Liver (tissue), 9 donors: Measurements from ENCODE around the gene ZNF329. TPM values are rescaled to one million over a fixed set of nuclear protein-coding genes. Genes with fewer than 3 reads are reported as not detected.

Experiments
- DNase-seq: peaks from one replicate; pipeline ENCODE4 v3.0.0-alpha.2; 2017; ENCODE audit warnings: low spot score
- H3K27ac ChIP-seq, 2 donors: one replicate each; pipeline ENCODE4 v1.7.0; 2013; ENCODE audit warnings: inconsistent platforms in 2 of 2, low read length in 2 of 2, control low read depth in 1 of 2, low read depth in 1 of 2, mild to moderate bottlenecking in 1 of 2
- H3K27me3 ChIP-seq, 4 donors: one replicate each; pipeline versions ENCODE4 v1.6.1 to v1.7.0; 2013; ENCODE audit warnings: low read length in 3 of 4, inconsistent platforms in 1 of 4, mild to moderate bottlenecking in 1 of 4, moderate library complexity in 1 of 4; ENCODE audit not compliant: control insufficient read depth in 4 of 4, insufficient read depth in 4 of 4
- H3K36me3 ChIP-seq, 4 donors: one replicate each; pipeline versions ENCODE4 v1.6.1 to v1.7.0; 2013; ENCODE audit warnings: low read length in 3 of 4, mild to moderate bottlenecking in 3 of 4, low read depth in 1 of 4, moderate library complexity in 1 of 4; ENCODE audit not compliant: control insufficient read depth in 4 of 4, insufficient read depth in 3 of 4
- H3K4me1 ChIP-seq, 4 donors: one replicate each; pipeline versions ENCODE4 v1.6.1 to v1.7.0; 2013; ENCODE audit warnings: low read length in 3 of 4, mild to moderate bottlenecking in 3 of 4, moderate library complexity in 1 of 4; ENCODE audit not compliant: control insufficient read depth in 4 of 4, insufficient read depth in 4 of 4
- H3K4me3 ChIP-seq, 3 donors: one replicate each; pipeline versions ENCODE4 v1.6.1 to v1.7.0; 2013; ENCODE audit warnings: low read length in 3 of 3, control low read depth in 1 of 3, low read depth in 1 of 3, mild to moderate bottlenecking in 1 of 3
- H3K9ac ChIP-seq, 2 donors: one replicate each; pipeline ENCODE4 v1.7.0; 2013; ENCODE audit warnings: low read length in 2 of 2, mild to moderate bottlenecking in 2 of 2, moderate library complexity in 2 of 2, control low read depth in 1 of 2, low read depth in 1 of 2
- H3K9me3 ChIP-seq, 4 donors: one replicate each; pipeline versions ENCODE4 v1.6.1 to v1.7.0; 2013; ENCODE audit warnings: low read length in 3 of 4; ENCODE audit not compliant: control insufficient read depth in 4 of 4
- ATF3 ChIP-seq: IDR thresholded peaks from 2 replicates; pipeline ENCODE4 v1.6.1; 2016; ENCODE audit warnings: antibody characterized with exemption
- FOXA2 ChIP-seq: IDR thresholded peaks from 2 replicates; pipeline ENCODE4 v1.6.1; 2016; ENCODE audit warnings: antibody characterized with exemption
- HNF4A ChIP-seq, 2 donors: conservative IDR thresholded peaks; 2 replicates each; pipeline ENCODE4 v1.6.1; 2016; ENCODE audit warnings: antibody characterized with exemption in 2 of 2, mild to moderate bottlenecking in 2 of 2
- HNF4G ChIP-seq: IDR thresholded peaks from 2 replicates; pipeline ENCODE4 v1.6.1; 2016; ENCODE audit warnings: antibody characterized with exemption
- JUND ChIP-seq, 2 donors: IDR thresholded peaks; 2 replicates each; pipeline ENCODE4 v1.6.1; 2016; ENCODE audit warnings: antibody characterized with exemption in 2 of 2
- MAX ChIP-seq: IDR thresholded peaks from 2 replicates; pipeline ENCODE4 v1.6.1; 2016; ENCODE audit warnings: antibody characterized with exemption
- RAD21 ChIP-seq, 2 donors: IDR thresholded peaks; 2 replicates each; pipeline ENCODE4 v1.6.1; 2016; ENCODE audit warnings: antibody characterized with exemption in 2 of 2, mild to moderate bottlenecking in 2 of 2
- RXRA ChIP-seq, 2 donors: IDR thresholded peaks; 2 replicates each; pipeline ENCODE4 v1.6.1; 2017 to 2018; ENCODE audit warnings: antibody characterized with exemption in 2 of 2, mild to moderate bottlenecking in 1 of 2
- SP1 ChIP-seq: IDR thresholded peaks from 2 replicates; pipeline ENCODE4 v1.6.1; 2018; ENCODE audit warnings: antibody characterized with exemption, mild to moderate bottlenecking
- YY1 ChIP-seq: IDR thresholded peaks from 2 replicates; pipeline ENCODE4 v1.6.1; 2016; ENCODE audit warnings: antibody characterized with exemption, mild to moderate bottlenecking
- ZBTB33 ChIP-seq: IDR thresholded peaks from 2 replicates; pipeline ENCODE4 v1.6.1; 2016; ENCODE audit warnings: antibody characterized with exemption
- WGBS: extraction: QIAGEN DNeasy Blood & Tissue Kit; methylation state at CpG from one replicate; pipeline ENCODE4 v1.1.7; 2013; 5-methylcytosine and 5-hydroxymethylcytosine counted together
- polyA plus RNA-seq, 2 donors: library from polyadenylated mRNA; stranded (reverse) in 1 of 2; unstranded in 1 of 2; fragments of 200-250 nt in 1 of 2; fragments of >200 nt in 1 of 2; fragmentation: Nextera tagmentation in 1 of 2; extraction: Ambion mirVana in 1 of 2; gene quantifications; one replicate each; pipeline versions ENCODE4 v1.2.1 to v1.2.3, GENCODE V29; 2013 to 2015
- total RNA-seq, 2 donors: library from RNA; depleted of rRNA; stranded (reverse); fragments of >200 nt; gene quantifications; one replicate each; pipeline ENCODE4 v1.2.3, GENCODE V29; 2014
- TF ChIP-seq, protein P1 (sequence below): fragments of 150-350 bp; IDR thresholded peaks from 2 replicates; pipeline ENCODE4 v1.5.1; 2017; ENCODE audit warnings: improper control_type of control experiment, low read depth, low read length; ENCODE audit not compliant: missing input control
- donor health status: healthy.
- donor health status: healthy.
- donor health status: healthy.
- donor health status: healthy.
- donor health status: healthy.

The ZNF329 gene
- total and polyA plus RNA-seq, 4 donors: 1.2 to 6.8 (median 3.8) TPM

GRCh38 chr19:58091251-58091995 is 59.2 kb downstream of the ZNF329 start:
- Histone ChIP-seq H3K4me3 (peak overlapping the region in 1 of 3 donors; percentile 16), H3K27me3 (no peaks in the 10 kb centered on the region), H3K9me3 (peaks cover 21 to 47% (median 30%) of the 10 kb centered on the region in 4 donors), H3K36me3 (peaks cover 0 to 1% (median 0%) of the 10 kb centered on the region in 4 donors), H3K27ac (no peak overlapping the region), H3K4me1 (no peaks in the 10 kb centered on the region), H3K9ac (no peak overlapping the region)
- DNase-seq: no peak
- TF ChIP-seq HNF4A (conservative IDR thresholded peaks at IDR 0.05) (no peak), HNF4G (no peak), RAD21 (IDR thresholded peaks at IDR 0.05) (no peak), ZBTB33 (no peak)
- TF ChIP-seq, protein P1, sequence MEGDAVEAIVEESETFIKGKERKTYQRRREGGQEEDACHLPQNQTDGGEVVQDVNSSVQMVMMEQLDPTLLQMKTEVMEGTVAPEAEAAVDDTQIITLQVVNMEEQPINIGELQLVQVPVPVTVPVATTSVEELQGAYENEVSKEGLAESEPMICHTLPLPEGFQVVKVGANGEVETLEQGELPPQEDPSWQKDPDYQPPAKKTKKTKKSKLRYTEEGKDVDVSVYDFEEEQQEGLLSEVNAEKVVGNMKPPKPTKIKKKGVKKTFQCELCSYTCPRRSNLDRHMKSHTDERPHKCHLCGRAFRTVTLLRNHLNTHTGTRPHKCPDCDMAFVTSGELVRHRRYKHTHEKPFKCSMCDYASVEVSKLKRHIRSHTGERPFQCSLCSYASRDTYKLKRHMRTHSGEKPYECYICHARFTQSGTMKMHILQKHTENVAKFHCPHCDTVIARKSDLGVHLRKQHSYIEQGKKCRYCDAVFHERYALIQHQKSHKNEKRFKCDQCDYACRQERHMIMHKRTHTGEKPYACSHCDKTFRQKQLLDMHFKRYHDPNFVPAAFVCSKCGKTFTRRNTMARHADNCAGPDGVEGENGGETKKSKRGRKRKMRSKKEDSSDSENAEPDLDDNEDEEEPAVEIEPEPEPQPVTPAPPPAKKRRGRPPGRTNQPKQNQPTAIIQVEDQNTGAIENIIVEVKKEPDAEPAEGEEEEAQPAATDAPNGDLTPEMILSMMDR: no peak
- WGBS: 81% methylated on average over 11 of the region's 11 CpGs

GRCh38 chr19:58089846-58090245 is 60.7 kb downstream of the ZNF329 start:
- Histone ChIP-seq H3K27me3 (no peaks in the 10 kb centered on the region), H3K4me3 (peak overlapping the region in 2 of 3 donors; percentile 32 to 38), H3K9me3 (peaks cover 15 to 49% (median 39%) of the 10 kb centered on the region in 4 donors), H3K4me1 (no peaks in the 10 kb centered on the region), H3K27ac (no peak overlapping the region), H3K9ac (no peak overlapping the region), H3K36me3 (peaks cover 0 to 11% (median 0%) of the 10 kb centered on the region in 4 donors)
- no peak for DNase-seq
- 97% methylated on average over 16 of the region's 16 CpGs for WGBS
- no peak for TF ChIP-seq HNF4G
- TF ChIP-seq ATF3: no peak
- no peak for TF ChIP-seq MAX
- no peak for TF ChIP-seq FOXA2
- no peak for TF ChIP-seq RXRA (IDR thresholded peaks at IDR 0.05)
- no peak for TF ChIP-seq YY1
- TF ChIP-seq JUND (IDR thresholded peaks at IDR 0.05): no peak

GRCh38 chr19:58088521-58089052 is 62.0 kb downstream of the ZNF329 start:
- Histone ChIP-seq H3K4me3 (peak overlapping the region in 2 of 3 donors; percentile 20 to 31), H3K4me1 (no peaks in the 10 kb centered on the region), H3K9me3 (peaks cover 21 to 56% (median 47%) of the 10 kb centered on the region in 4 donors), H3K27me3 (no peaks in the 10 kb centered on the region), H3K9ac (no peak overlapping the region), H3K36me3 (peaks cover 0 to 13% (median 0%) of the 10 kb centered on the region in 4 donors), H3K27ac (no peak overlapping the region)
- DNase-seq: no peak
- WGBS: 97% methylated on average over 13 of the region's 13 CpGs
- TF ChIP-seq HNF4G (no peak), RXRA (IDR thresholded peaks at IDR 0.05) (no peak), SP1 (no peak), YY1 (no peak), FOXA2 (no peak), ZBTB33 (no peak), HNF4A (conservative IDR thresholded peaks at IDR 0.05) (no peak)
- TF ChIP-seq, protein P1: no peak
